Measurements from ENCODE around the gene ST6GALNAC5. TPM values are rescaled to one million over a fixed set of nuclear protein-coding genes. Genes with fewer than 3 reads are reported as not detected.

The ST6GALNAC5 gene
- total and polyA plus RNA-seq, 10 of the 15 experiments (the other 5 are each of a cell fraction or from before 2014, with no cell fraction given), result under 0.01 to 1.8 (median 0.07) TPM; not detected in 6

GRCh38 chr1:76891931-76892622 is 24.8 kb downstream of the ST6GALNAC5 start:
- ChIA-PET CTCF (interaction anchor here (1.9 kb wide), 1 partner anchor 18 kb away, joined by 6 read pairs; no protein-coding TSS in a partner anchor), SMC1A (ENCODE audit: uncharacterized antibody, unreplicated experiment) (interaction anchor here (0.8 to 1.3 kb wide), 6 partner anchors 11 to 738 kb away, joined by 3 to 9 read pairs (median 4); no protein-coding TSS in a partner anchor), RAD21 (ENCODE audit: unreplicated experiment) (interaction anchor here (0.9 to 1.6 kb wide), 6 partner anchors 20 to 233 kb away, joined by 3 to 5 read pairs (median 3); no protein-coding TSS in a partner anchor), POLR2A (interaction anchor here (1.4 kb wide), 1 partner anchor 14 kb away, joined by 3 read pairs; no protein-coding TSS in a partner anchor)
- TF ChIP-seq RUNX3 (IDR thresholded peaks at IDR 0.05; ENCODE audit: low read length) (no peak), CBX3 (IDR thresholded peaks at IDR 0.05; ENCODE audit: borderline replicate concordance, low read depth) (no peak), ZNF274 (IDR thresholded peaks at IDR 0.05; ENCODE audit: insufficient read depth, insufficient read length) (no peak), ZBTB33 (IDR thresholded peaks at IDR 0.05) (no peak), GABPA (IDR thresholded peaks at IDR 0.05; ENCODE audit: low read depth) (no peak), HDGF (IDR thresholded peaks at IDR 0.05) (no peak), CEBPB (IDR thresholded peaks at IDR 0.05; ENCODE audit: borderline replicate concordance in 1 of 2, low read depth in 2 of 2, low read length in 2 of 2) (no peak), MTA3 (IDR thresholded peaks at IDR 0.05; ENCODE audit: borderline replicate concordance, low read length) (no peak), SIX5 (IDR thresholded peaks at IDR 0.05; ENCODE audit: low read depth, low read length, severe bottlenecking) (no peak)
- DNase-seq (ENCODE audit: low read depth, low spot score) (no peak), ATAC-seq (no peak), FAIRE-seq (no peak)
- H3K27me3 ChIP-seq (replicated peaks in 1 of 2; ENCODE audit: control insufficient read depth in 2 of 2, insufficient read depth in 2 of 2, low read length in 1 of 2), result no peaks in the 10 kb centered on the region
- no TSS peak for BruUV-seq (replicated peaks)
- no peaks in the 10 kb centered on the region for H3K9me3 ChIP-seq (replicated peaks; ENCODE audit: control insufficient read depth, insufficient read depth, low read length)
- no peak overlapping the region for H3K4me2 ChIP-seq (ENCODE audit: control insufficient read depth, insufficient read depth)
- 27% methylated on average over 4 of the region's 4 CpGs for WGBS (ENCODE audit: insufficient coverage, insufficient replicate concordance, low lambda C conversion rate, missing lambda C conversion rate)
- intact Hi-C loops (cut with micrococcal nuclease; ENCODE audit: unreplicated experiment) (no loop called here), in situ Hi-C loops (cut with MboI) (no loop called here)
- no peak overlapping the region for H2AFZ ChIP-seq (ENCODE audit: control insufficient read depth, low read depth, low read length)
- no peak overlapping the region for H3K27ac ChIP-seq (ENCODE audit: control insufficient read depth, insufficient read depth)
- H3K36me3 ChIP-seq (ENCODE audit: control insufficient read depth in 2 of 2, insufficient read depth in 2 of 2, low read length in 1 of 2), result no peaks in the 10 kb centered on the region
- no peaks in the 10 kb centered on the region for H3K79me2 ChIP-seq (ENCODE audit: control insufficient read depth, insufficient read depth, low read length)
- H3K4me1 ChIP-seq (ENCODE audit: control insufficient read depth, insufficient read depth, low read length), result no peaks in the 10 kb centered on the region
- no peak overlapping the region for H3K4me3 ChIP-seq
- no peak overlapping the region for H3K9ac ChIP-seq (ENCODE audit: control insufficient read depth, insufficient read depth, low read length)
- no peaks in the 10 kb centered on the region for H4K20me1 ChIP-seq (ENCODE audit: control insufficient read depth, insufficient read depth)
